GM12878 (cell line): ENCODE results near the gene NPAS3.

Experiments
- ATF3 ChIP-seq: IDR thresholded peaks from 2 replicates; pipeline ENCODE4 v1.6.1; 2011; ENCODE audit warnings: low read depth, mild to moderate bottlenecking, low read length, moderate library complexity, borderline replicate concordance; ENCODE audit errors: extremely low read depth
- BACH1 ChIP-seq: fragments of 450-650 bp; IDR thresholded peaks from 2 replicates; pipeline ENCODE4 v1.6.1; 2017; ENCODE audit warnings: mild to moderate bottlenecking, borderline replicate concordance
- BRCA1 ChIP-seq: IDR thresholded peaks from 2 replicates; pipeline ENCODE4 v1.6.1; 2011; ENCODE audit warnings: low read depth, low read length, improper control_type of control experiment
- CTCF ChIP-seq, 3 experiments: IDR thresholded peaks in 2 of 3; conservative IDR thresholded peaks in 1 of 3; 2 replicates each; pipeline ENCODE4 v1.5.1; 2011; ENCODE audit warnings: low read depth in 3 of 3, low read length in 3 of 3, mild to moderate bottlenecking in 3 of 3, control low read depth in 2 of 3, moderate library complexity in 2 of 3, inconsistent platforms in 1 of 3, mixed read lengths in 1 of 3; ENCODE audit not compliant: control insufficient read depth in 2 of 3, insufficient read depth in 1 of 3; ENCODE audit errors: extremely low read depth in 1 of 3
- EZH2 ChIP-seq: IDR thresholded peaks from 2 replicates; pipeline ENCODE4 v1.6.1; 2012; ENCODE audit warnings: low read depth, mild to moderate bottlenecking, control low read depth, inconsistent platforms, low read length, borderline replicate concordance; ENCODE audit not compliant: control insufficient read depth
- JUNB ChIP-seq: IDR thresholded peaks from 2 replicates; pipeline ENCODE4 v1.6.1; 2016; ENCODE audit warnings: antibody characterized with exemption, mild to moderate bottlenecking
- POLR2AphosphoS5 ChIP-seq: IDR thresholded peaks from 2 replicates; pipeline ENCODE4 v1.6.1; 2011; ENCODE audit warnings: mild to moderate bottlenecking, low read length, inconsistent platforms
- SPI1 ChIP-seq: IDR thresholded peaks from 2 replicates; pipeline ENCODE4 v1.6.1; 2011; ENCODE audit warnings: low read depth, mild to moderate bottlenecking, low read length, moderate library complexity, borderline replicate concordance; ENCODE audit not compliant: insufficient read depth

- TF ChIP-seq JUNB, result no peak
- no peak for TF ChIP-seq BACH1
- TF ChIP-seq SPI1, result no peak
- no peak for TF ChIP-seq CTCF (IDR thresholded peaks at IDR 0.05 in 2 of 3, conservative IDR thresholded peaks at IDR 0.05 in 1 of 3; ENCODE audit: control insufficient read depth in 2 of 3, extremely low read depth in 1 of 3, insufficient read depth in 1 of 3, low read depth in 3 of 3, low read length in 3 of 3)
- TF ChIP-seq BRCA1, result no peak
- no peak for TF ChIP-seq ATF3
- no peak for TF ChIP-seq EZH2
- TF ChIP-seq POLR2AphosphoS5, result no peak
Observed at GRCh38 chr14:33661101-33661500, 722.4 kb downstream of the NPAS3 start.
